ENCODE results near the gene UPB1.

The UPB1 gene

DNA sequence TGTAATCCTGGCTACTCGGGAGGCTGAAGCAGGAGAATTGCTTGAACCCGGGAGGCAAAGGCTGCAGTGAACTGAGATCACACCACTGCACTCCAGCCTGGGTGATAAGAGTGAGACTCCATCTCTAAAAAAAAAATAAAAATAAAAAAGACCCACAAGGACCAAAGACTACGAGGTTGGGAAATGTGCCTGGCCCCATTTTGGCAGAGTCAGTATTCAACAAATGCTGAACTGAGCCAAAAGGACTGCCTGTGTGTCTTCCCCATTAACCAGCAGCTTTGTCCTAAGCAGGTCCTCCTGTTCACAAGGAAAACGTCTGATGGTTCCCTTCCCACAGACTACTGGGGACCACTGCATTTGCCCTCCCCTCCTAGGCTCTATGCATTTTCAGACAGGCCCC, 40.1 kb upstream of the UPB1 start:
- TF ChIP-seq, protein P1, sequence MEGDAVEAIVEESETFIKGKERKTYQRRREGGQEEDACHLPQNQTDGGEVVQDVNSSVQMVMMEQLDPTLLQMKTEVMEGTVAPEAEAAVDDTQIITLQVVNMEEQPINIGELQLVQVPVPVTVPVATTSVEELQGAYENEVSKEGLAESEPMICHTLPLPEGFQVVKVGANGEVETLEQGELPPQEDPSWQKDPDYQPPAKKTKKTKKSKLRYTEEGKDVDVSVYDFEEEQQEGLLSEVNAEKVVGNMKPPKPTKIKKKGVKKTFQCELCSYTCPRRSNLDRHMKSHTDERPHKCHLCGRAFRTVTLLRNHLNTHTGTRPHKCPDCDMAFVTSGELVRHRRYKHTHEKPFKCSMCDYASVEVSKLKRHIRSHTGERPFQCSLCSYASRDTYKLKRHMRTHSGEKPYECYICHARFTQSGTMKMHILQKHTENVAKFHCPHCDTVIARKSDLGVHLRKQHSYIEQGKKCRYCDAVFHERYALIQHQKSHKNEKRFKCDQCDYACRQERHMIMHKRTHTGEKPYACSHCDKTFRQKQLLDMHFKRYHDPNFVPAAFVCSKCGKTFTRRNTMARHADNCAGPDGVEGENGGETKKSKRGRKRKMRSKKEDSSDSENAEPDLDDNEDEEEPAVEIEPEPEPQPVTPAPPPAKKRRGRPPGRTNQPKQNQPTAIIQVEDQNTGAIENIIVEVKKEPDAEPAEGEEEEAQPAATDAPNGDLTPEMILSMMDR (conservative IDR thresholded peaks at IDR 0.05; ENCODE audit: low read length), result no peak
- DNase-seq (ENCODE audit: low read depth), result no peak
- no peak overlapping the region for H3K4me3 ChIP-seq (ENCODE audit: low read length)

DNA sequence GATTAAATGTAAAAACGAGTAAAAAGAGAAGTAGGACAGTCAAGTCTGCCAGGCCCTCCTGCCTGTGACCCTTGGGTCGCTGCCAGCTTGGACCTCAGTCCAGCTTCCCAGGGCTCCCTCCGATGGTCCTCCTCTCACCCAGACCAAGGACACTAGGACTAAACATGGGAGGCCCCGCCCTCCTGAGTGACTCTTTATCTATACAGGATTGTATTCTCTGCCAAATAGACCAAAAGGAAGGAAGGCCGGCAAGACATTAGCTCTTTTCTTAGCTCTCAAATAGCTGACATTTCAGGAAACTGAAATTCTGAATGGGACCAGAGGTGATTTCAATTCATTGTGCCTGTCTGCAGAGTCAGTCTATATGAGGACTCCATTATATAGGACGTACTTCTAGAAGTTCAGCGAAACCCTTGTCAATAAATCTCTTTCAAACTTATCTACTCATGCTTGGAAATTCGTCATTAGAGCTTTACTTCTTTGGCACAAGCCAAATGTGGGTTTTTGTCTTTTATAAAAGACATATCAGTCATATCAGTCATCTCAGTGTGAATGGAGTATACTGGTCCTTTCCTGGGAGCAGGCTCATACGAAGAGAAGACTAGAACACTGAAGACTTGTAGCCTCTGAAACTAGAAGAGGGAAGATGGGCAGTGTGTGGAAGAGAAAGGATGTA, 39.2 kb upstream of the UPB1 start:
- no peak for DNase-seq (ENCODE audit: low read depth)
- H3K4me3 ChIP-seq (ENCODE audit: low read length), result no peak overlapping the region
- TF ChIP-seq, protein P1 (conservative IDR thresholded peaks at IDR 0.05; ENCODE audit: low read length), result no peak

GRCh38 chr22:24457894-24458420, 37.2 kb upstream of the UPB1 start:
- no peak overlapping the region for H3K4me3 ChIP-seq (ENCODE audit: low read length)
- TF ChIP-seq, protein P1 (conservative IDR thresholded peaks at IDR 0.05; ENCODE audit: low read length), result no peak
- DNase-seq (ENCODE audit: low read depth), result no peak

DNA sequence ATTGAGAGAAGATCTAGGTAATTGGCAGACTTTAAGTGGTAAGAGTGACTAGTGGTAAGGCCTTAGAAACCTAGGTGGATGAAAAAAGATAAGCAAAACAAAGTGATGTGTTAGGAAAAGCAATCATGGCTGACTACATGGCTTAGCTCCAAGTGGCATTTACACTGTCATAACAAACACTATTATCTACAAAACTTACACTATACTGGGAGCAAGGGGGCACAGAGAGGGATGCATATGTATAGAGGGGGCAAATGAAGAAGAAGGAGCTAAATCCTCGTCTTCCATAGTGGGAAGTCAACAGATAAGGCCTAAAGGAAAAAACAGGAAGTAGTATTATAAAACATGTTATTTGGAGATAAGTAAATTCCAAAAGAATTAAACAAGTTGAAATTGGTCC, 35.2 kb upstream of the UPB1 start:
- no peak for DNase-seq (ENCODE audit: low read depth)
- H3K4me3 ChIP-seq (ENCODE audit: low read length), result no peak overlapping the region
- TF ChIP-seq, protein P1 (conservative IDR thresholded peaks at IDR 0.05; ENCODE audit: low read length), result no peak

DNA sequence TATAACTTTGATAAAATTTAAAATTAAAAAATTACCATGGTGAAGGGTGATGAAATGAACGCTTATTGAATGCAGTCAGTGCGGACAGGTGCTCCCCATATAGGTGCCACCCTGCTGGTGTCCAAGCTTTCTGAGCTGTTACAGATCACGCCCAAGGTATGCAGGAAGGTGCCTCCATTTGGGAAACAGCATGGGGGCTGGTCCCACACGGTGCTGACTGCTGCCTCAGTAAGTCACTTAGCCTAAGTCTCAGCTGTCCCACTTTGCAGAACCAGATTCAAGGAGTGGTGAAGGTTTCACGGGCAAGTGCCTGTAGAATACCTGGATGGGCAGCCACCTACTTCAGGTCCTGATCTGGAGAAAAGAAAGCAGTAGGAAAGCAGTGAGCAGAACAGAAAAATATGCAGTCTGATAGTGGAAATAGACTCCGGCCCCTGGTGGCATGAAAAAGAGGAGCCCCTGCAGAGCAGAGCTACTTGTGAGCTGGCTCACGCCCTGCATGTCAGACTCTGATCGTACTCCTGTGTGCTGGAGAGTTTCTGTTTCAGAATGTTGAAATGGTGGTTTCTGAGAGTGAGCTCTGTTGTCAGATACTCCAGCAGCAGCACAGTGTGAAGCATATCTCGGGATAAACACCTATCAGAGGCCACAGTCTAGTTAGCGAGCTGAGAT, 34.6 kb upstream of the UPB1 start:
- no peak for DNase-seq (ENCODE audit: low read depth)
- no peak overlapping the region for H3K4me3 ChIP-seq (ENCODE audit: low read length)
- TF ChIP-seq, protein P1 (conservative IDR thresholded peaks at IDR 0.05; ENCODE audit: low read length), result no peak

DNA sequence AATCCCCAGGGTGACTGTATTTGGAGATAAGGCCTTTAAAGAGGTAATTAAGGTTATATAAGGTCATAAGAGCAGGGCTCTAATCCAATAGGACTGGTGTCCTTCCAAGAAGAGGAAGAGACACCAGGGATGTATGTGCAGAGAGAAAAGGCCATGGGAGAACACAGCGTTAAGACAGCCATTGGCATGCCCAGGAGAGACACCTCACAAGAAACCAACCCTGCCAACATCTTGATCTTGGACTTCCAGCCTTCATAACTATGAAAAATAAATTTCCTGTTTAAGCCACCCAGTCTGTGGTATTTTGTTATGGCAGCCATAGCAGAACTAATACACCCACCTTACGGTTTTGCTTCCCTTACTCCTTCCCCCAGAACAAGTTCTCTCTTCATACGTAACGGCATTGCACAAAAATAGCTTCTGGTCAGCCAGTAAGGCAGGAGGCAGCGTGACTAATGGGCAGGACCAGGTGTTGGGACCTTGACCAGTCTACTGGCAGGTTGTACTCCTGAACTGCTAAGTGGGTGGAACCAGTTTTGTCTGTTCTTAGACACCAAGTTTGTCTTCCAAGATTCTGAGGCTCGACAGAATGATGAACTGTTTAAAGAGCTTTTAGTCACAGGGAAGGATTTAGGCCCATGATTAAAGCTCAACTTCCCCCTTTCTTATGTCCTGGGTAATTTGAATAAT, 31.9 kb upstream of the UPB1 start:
- no peak overlapping the region for H3K4me3 ChIP-seq (ENCODE audit: low read length)
- TF ChIP-seq, protein P1 (conservative IDR thresholded peaks at IDR 0.05; ENCODE audit: low read length), result no peak
- no peak for DNase-seq (ENCODE audit: low read depth)
